Left ventricle myocardium inferior (tissue), 1 donor: ENCODE data around the gene EXOSC2. TPM values are rescaled to one million over a fixed set of nuclear protein-coding genes. Genes with fewer than 3 reads are reported as not detected.

Source experiments
- DNase-seq: peaks from one replicate; pipeline ENCODE4 v3.0.0-alpha.2; 2020
- H3K27ac ChIP-seq: fragments of 200-600 bp; replicated peaks from 2 replicates; pipeline ENCODE4 v1.8.0; 2021
- H3K27me3 ChIP-seq: fragments of 200-600 bp; 2 replicates; pipeline ENCODE4 v1.8.0; 2021; ENCODE audit warnings: low read depth
- H3K36me3 ChIP-seq: fragments of 200-600 bp; 2 replicates; pipeline ENCODE4 v1.8.0; 2021
- H3K4me1 ChIP-seq: fragments of 200-600 bp; 2 replicates; pipeline ENCODE4 v1.8.0; 2021
- H3K4me3 ChIP-seq: fragments of 200-600 bp; 2 replicates; pipeline ENCODE4 v1.8.0; 2021; ENCODE audit warnings: mild to moderate bottlenecking, moderate library complexity
- H3K9me3 ChIP-seq: fragments of 200-600 bp; replicated peaks from 2 replicates; pipeline ENCODE4 v1.8.0; 2021
- intact Hi-C: fragments of 100-400 bp; cut with micrococcal nuclease; formaldehyde crosslinking; loops from one replicate; pipeline ENCODE4 v1.11.0; 2022
- total RNA-seq: library from RNA; stranded (reverse); fragmentation: NEBNext Ultra II Directional; extraction: Animal tissue kit (Norgen Biotek cat#: 25700); gene quantifications from one replicate; pipeline ENCODE4 v1.2.1, GENCODE V29; 2021
- TF ChIP-seq, protein P1 (sequence below): fragments of 200-600 bp; IDR thresholded peaks from 2 replicates; pipeline ENCODE4 v1.8.0; 2021; ENCODE audit warnings: antibody characterized with exemption, mild to moderate bottlenecking, borderline replicate concordance
- donor health status: DM: no; HTN: yes; CAD: no; lungs with severe emphysema.

EXOSC2 gene
- total RNA-seq, 1 donor from 2014 or later, result 12.0 TPM

DNA sequence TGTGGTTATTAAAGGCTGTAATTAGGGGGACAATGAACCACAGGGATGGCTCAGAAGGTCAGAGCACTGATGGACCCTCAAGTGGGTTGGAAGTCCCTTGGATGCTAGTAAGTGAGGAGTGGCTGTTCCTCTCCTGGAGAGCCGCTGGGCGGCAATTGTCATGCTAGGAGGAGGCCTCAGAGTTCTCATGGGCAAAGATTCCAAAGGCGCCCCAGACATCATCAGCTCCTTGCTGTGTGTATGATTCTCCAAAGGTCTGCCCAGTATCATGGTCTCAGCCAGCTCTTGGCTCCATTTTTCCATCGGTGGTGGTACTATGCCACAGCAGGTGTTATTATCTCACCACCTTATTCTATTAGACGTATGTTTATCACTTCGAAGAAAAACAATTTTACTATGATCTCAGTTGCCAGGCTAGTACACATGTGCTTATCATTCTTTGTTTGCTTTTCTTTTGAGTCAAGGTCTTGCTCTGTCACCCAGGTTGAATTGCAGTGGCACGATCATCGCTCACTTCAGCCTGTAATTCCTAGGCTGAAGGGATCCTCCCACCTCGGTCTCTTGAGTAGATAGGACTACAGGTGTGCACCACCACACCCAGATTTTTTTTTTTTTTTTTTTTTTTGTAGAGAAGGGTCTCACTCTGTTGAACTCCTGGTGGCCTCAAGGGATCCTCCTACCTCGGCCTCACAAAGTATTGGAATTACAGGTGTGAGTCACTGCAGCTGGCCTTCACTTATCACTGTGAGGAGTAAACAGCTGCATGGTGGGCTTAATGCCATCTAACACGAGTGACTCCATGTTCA lies 46.8 kb downstream of the EXOSC2 start:
- intact Hi-C loops, result no loop called here
- TF ChIP-seq, protein P1, sequence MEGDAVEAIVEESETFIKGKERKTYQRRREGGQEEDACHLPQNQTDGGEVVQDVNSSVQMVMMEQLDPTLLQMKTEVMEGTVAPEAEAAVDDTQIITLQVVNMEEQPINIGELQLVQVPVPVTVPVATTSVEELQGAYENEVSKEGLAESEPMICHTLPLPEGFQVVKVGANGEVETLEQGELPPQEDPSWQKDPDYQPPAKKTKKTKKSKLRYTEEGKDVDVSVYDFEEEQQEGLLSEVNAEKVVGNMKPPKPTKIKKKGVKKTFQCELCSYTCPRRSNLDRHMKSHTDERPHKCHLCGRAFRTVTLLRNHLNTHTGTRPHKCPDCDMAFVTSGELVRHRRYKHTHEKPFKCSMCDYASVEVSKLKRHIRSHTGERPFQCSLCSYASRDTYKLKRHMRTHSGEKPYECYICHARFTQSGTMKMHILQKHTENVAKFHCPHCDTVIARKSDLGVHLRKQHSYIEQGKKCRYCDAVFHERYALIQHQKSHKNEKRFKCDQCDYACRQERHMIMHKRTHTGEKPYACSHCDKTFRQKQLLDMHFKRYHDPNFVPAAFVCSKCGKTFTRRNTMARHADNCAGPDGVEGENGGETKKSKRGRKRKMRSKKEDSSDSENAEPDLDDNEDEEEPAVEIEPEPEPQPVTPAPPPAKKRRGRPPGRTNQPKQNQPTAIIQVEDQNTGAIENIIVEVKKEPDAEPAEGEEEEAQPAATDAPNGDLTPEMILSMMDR, result no peak
- Histone ChIP-seq H3K4me1 (peaks cover 12% of the 10 kb centered on the region), H3K36me3 (no peaks in the 10 kb centered on the region), H3K27ac (no peak overlapping the region), H3K27me3 (no peaks in the 10 kb centered on the region), H3K4me3 (no peak overlapping the region), H3K9me3 (no peaks in the 10 kb centered on the region)
- no peak for DNase-seq

DNA sequence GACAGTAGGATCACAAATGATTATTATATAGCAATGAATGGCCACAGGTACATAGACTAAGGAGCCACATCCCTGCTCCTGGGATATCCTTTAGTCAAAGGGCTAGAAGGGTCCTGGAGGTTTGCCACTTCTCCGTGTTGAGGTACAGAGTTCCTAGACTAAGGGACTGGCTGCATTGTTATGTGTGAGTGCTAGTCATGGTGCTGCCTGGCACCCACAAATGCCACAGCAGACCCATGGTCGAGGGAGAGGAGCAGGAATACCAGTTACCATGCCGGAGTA lies 47.4 kb downstream of the EXOSC2 start:
- Histone ChIP-seq H3K4me3 (no peak overlapping the region), H3K36me3 (no peaks in the 10 kb centered on the region), H3K9me3 (no peaks in the 10 kb centered on the region), H3K27me3 (no peaks in the 10 kb centered on the region), H3K4me1 (peaks cover 17% of the 10 kb centered on the region), H3K27ac (no peak overlapping the region)
- DNase-seq, result no peak
- intact Hi-C loops, result no loop called here
- TF ChIP-seq, protein P1, result no peak

DNA sequence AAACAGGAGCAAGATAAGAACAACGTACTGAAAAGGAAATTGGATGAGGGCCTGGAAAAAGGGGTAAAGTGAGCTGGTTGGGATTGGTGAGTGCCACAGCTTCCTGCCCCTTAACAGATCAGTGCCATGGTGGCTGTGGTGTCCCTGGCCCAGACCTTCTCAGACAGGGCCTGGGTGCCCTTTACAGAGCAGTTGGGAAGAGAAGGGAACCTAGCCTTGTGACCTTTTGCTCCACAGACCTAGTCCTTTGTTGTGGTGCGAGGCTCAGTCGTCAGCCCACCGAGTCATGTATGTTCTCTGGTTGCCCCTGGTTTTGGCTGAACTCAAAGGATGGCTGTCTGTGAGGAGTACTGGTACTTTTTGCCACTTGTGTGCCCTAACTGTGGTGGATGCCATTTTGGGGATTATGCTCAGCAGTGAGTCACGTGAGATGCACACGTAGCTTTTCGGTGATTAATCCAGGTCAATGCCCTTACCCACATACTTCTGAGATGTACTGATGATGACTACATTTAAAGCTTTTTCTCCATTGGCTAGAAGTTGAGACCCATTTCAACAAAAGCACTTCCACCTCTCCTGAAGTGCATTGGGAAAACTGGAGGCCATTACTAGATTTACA lies 48.4 kb downstream of the EXOSC2 start:
- H3K36me3 ChIP-seq, result no peaks in the 10 kb centered on the region

DNA sequence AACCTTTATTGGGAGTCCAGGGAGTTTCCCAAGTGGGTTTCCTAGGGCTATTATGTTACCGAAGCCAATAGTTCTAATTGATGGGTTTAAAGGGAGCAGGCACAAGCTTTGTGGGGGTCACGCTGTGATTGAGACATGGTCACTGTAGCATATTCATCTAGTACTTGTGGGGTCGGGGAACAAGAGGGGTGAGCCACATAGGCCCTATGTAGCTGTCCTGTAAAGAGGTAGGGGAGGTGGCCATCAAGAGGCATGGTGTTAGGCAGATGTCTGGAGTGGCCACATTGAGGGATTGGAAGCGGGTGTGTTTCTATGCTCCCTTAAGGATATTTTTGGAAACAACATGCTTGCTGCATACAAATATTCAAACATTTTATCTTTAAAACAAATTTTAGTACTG lies 50.1 kb downstream of the EXOSC2 start:
- H3K27me3 ChIP-seq, result no peaks in the 10 kb centered on the region
- H3K4me3 ChIP-seq, result no peak overlapping the region
- peaks cover 18% of the 10 kb centered on the region for H3K4me1 ChIP-seq
- no peaks in the 10 kb centered on the region for H3K9me3 ChIP-seq
- DNase-seq, result no peak
- intact Hi-C loops, result no loop called here
- H3K36me3 ChIP-seq, result no peaks in the 10 kb centered on the region
- no peak overlapping the region for H3K27ac ChIP-seq
- TF ChIP-seq, protein P1, result no peak

More for the DNA sequence above, 48.4 kb downstream of the EXOSC2 start:
- no peaks in the 10 kb centered on the region for H3K27me3 ChIP-seq
- TF ChIP-seq, protein P1, result no peak
- H3K9me3 ChIP-seq, result no peaks in the 10 kb centered on the region
- peaks cover 18% of the 10 kb centered on the region for H3K4me1 ChIP-seq
- no peak overlapping the region for H3K4me3 ChIP-seq
- DNase-seq, result no peak
- intact Hi-C loops, result no loop called here
- H3K27ac ChIP-seq, result no peak overlapping the region

DNA sequence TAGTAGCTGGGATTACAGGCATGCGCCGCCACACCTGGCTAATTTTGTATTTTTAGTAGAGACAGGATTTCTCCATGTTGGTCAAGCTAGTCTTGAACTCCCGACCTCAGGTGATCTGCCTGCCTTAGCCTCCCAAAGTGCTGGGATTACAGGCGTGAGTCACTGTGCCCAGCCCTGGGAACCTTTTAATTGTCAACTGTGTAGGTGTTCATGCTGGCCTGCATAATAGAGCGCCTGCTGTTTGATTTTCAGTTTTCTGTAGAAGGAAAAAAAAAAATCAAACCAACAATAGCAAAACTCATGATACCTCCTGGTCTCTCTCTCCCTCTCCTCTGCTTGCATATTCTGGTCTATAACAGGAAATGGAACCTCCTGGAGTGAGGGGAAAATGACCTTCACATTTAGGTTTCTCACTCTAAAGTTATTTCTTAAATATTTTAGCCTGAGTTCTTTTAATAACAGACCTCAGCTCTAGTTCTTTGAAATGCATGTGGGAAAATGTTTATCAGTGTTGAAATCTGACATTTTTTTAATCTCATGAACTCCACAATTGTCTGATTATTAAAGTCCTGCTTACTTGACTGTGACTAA lies 51.7 kb downstream of the EXOSC2 start:
- Histone ChIP-seq H3K27ac (no peak overlapping the region), H3K4me3 (no peak overlapping the region), H3K4me1 (peaks cover 18% of the 10 kb centered on the region), H3K9me3 (no peaks in the 10 kb centered on the region), H3K27me3 (no peaks in the 10 kb centered on the region), H3K36me3 (no peaks in the 10 kb centered on the region)
- no peak for DNase-seq
- TF ChIP-seq, protein P1, result no peak
- intact Hi-C loops, result no loop called here
